Cerebellar nuclear complex (tissue), 1 donor: ENCODE measurements around the gene ADSS1.

Source experiments
- DNase-seq, 2 experiments: peaks; one replicate each; lab custom pipeline; 2025; lab: John Stamatoyannopoulos, UW

ADSS1 gene

GRCh38 chr14:104723651-104724406 lies at the start of gene ADSS1:
TSS of gene ADSS1 (plus strand) at chr14:104724229. CDS start at chr14:104724271, 42 bp downstream.
- DNase-seq: no peak

GRCh38 chr14:104675447-104675846 lies 48.6 kb upstream of the ADSS1 start:
- no peak for DNase-seq

- no peak for DNase-seq
Measured at GRCh38 chr14:104676130-104676693, 47.8 kb upstream of the ADSS1 start.

- DNase-seq: no peak
Measured at GRCh38 chr14:104676694-104677511, 47.1 kb upstream of the ADSS1 start.

GRCh38 chr14:104677512-104678332 lies 46.3 kb upstream of the ADSS1 start:
- DNase-seq: no peak

- no peak for DNase-seq
Measured at GRCh38 chr14:104678346-104678745, 45.7 kb upstream of the ADSS1 start.

- DNase-seq: no peak
Measured at GRCh38 chr14:104678901-104679705, 44.9 kb upstream of the ADSS1 start.

- no peak for DNase-seq
Measured at GRCh38 chr14:104680056-104680805, 43.8 kb upstream of the ADSS1 start.

- no peak for DNase-seq
Measured at GRCh38 chr14:104680806-104681688, 43.0 kb upstream of the ADSS1 start.

- no peak for DNase-seq
Measured at GRCh38 chr14:104681689-104682074, 42.3 kb upstream of the ADSS1 start.

GRCh38 chr14:104682107-104682593 lies 41.9 kb upstream of the ADSS1 start:
- DNase-seq: no peak

- DNase-seq: no peak
Measured at GRCh38 chr14:104683653-104684448, 40.2 kb upstream of the ADSS1 start.

GRCh38 chr14:104684449-104684821 lies 39.6 kb upstream of the ADSS1 start:
- DNase-seq: no peak

GRCh38 chr14:104685216-104685997 lies 38.6 kb upstream of the ADSS1 start:
- DNase-seq: no peak

GRCh38 chr14:104685998-104686610 lies 37.9 kb upstream of the ADSS1 start:
- DNase-seq: no peak

- DNase-seq: no peak
Measured at GRCh38 chr14:104686624-104687517, 37.2 kb upstream of the ADSS1 start.
